Dermis microvascular lymphatic vessel endothelial cell (primary cell): Measurements from ENCODE around the gene CLDN5. TPM values are rescaled to one million over a fixed set of nuclear protein-coding genes. Genes with fewer than 3 reads are reported as not detected.

Source experiments
- DNase-seq, 2 donors: peaks; one replicate each; pipeline versions ENCODE4 v3.0.0 to v3.0.0-alpha.2; 2010; ENCODE audit warnings: low read depth in 2 of 2
- total RNA-seq: library from RNA; depleted of rRNA; stranded (reverse); fragments of >200 nt; gene quantifications from 2 replicates; pipeline ENCODE4 v1.2.1, GENCODE V29; 2014

CLDN5 gene
- 560 and 793 TPM in 2 replicates for total RNA-seq

GRCh38 chr22:19524170-19525115, at the start of gene CLDN5:
CLDN5 (minus strand) TSS chr22:19524410; CDS start chr22:19524255, 155 bp downstream.
- DNase-seq: peak; percentile 79 to 87

GRCh38 chr22:19571995-19572394, 47.8 kb upstream of the CLDN5 start:
- DNase-seq: peak in 1 of 2 donors; percentile 53

- DNase-seq: peak in 1 of 2 donors; percentile 78
These were observed 47.1 kb upstream of the CLDN5 start for GRCh38 chr22:19571207-19571795.

GRCh38 chr22:19569976-19570375, 45.8 kb upstream of the CLDN5 start:
- no peak for DNase-seq

GRCh38 chr22:19569276-19569640, 45.0 kb upstream of the CLDN5 start:
- DNase-seq: no peak

- peak in 1 of 2 donors; percentile 57 for DNase-seq
These were observed 44.4 kb upstream of the CLDN5 start for GRCh38 chr22:19568337-19569275.

- peak in 1 of 2 donors; percentile 63 for DNase-seq
These were observed 43.2 kb upstream of the CLDN5 start for GRCh38 chr22:19567157-19568009.

GRCh38 chr22:19566279-19567156, 42.3 kb upstream of the CLDN5 start:
- no peak for DNase-seq

GRCh38 chr22:19565382-19566278, 41.4 kb upstream of the CLDN5 start:
- peak; percentile 96 to 97 for DNase-seq

- no peak for DNase-seq
These were observed 35.7 kb upstream of the CLDN5 start for GRCh38 chr22:19559956-19560355.

GRCh38 chr22:19559324-19559811, 35.2 kb upstream of the CLDN5 start:
- DNase-seq: no peak

GRCh38 chr22:19556963-19557545, 32.8 kb upstream of the CLDN5 start:
- no peak for DNase-seq

GRCh38 chr22:19555651-19556050, 31.4 kb upstream of the CLDN5 start:
- no peak for DNase-seq

GRCh38 chr22:19554834-19555404, 30.7 kb upstream of the CLDN5 start:
- peak in 1 of 2 donors; percentile 59 for DNase-seq

- no peak for DNase-seq
These were observed 29.0 kb upstream of the CLDN5 start for GRCh38 chr22:19553201-19553600.

GRCh38 chr22:19550382-19550781, 26.2 kb upstream of the CLDN5 start:
- DNase-seq: no peak

- DNase-seq: no peak
These were observed 25.2 kb upstream of the CLDN5 start for GRCh38 chr22:19549428-19549827.

GRCh38 chr22:19548964-19549363, 24.8 kb upstream of the CLDN5 start:
- no peak for DNase-seq
